SK-N-MC (cell line): Measurements from ENCODE around the gene U2AF1.
"Not testable (repeated sequence)": the region's sequence is repeated elsewhere in the genome, so short reads cannot be mapped to it uniquely, and the experiment has no call there.

Experiments
- DNase-seq: peaks from one replicate; pipeline ENCODE4 v3.0.0-alpha.2; 2011; ENCODE audit warnings: low read depth, low spot score
- H3K27ac ChIP-seq: fragments of 200-600 bp; sonication (generic); 2 replicates; pipeline ENCODE4 v1.5.1; 2016; ENCODE audit warnings: mixed run types
- H3K36me3 ChIP-seq: fragments of 200-600 bp; sonication (generic); 2 replicates; pipeline ENCODE4 v1.6.1; 2017; ENCODE audit warnings: antibody characterized with exemption, low read length, mixed read lengths; ENCODE audit not compliant: insufficient read depth
- H3K4me3 ChIP-seq: fragments of 200-600 bp; sonication (generic); 2 replicates; pipeline ENCODE4 v1.5.1; 2016
- H3K9ac ChIP-seq: fragments of 200-600 bp; sonication (generic); 2 replicates; pipeline ENCODE4 v1.8.0; 2017; ENCODE audit warnings: mixed run types, mixed read lengths; ENCODE audit not compliant: insufficient read length
- H3K9me3 ChIP-seq: fragments of 200-600 bp; sonication (generic); 2 replicates; pipeline ENCODE4 v1.6.1; 2017; ENCODE audit warnings: low read depth, mild to moderate bottlenecking, antibody characterized with exemption, low read length, moderate library complexity, mixed read lengths

Gene U2AF1

DNA sequence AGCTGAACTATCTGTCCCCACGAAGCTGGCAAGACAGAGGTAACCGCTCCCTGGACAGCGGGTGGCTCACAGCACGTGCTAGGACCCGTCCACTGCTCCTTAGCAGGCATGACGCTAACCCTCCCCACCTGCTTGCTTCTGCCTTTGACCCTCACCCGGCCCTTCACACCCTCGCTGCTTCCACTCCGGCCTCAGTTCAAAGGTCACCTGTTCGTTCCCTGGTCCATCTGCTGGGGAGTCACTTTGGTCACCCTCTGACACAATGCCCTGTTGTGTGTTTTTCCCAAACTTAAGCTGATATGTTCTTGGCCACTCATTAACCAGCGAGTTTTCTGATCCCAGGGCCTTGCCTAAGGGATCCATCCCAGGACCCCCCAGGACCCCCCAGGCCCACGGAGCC is 39.3 kb downstream of the U2AF1 start:
- not testable (repeated sequence) for H3K27ac ChIP-seq, H3K4me3 ChIP-seq, H3K9me3 ChIP-seq, H3K36me3 ChIP-seq, DNase-seq, H3K9ac ChIP-seq

DNA sequence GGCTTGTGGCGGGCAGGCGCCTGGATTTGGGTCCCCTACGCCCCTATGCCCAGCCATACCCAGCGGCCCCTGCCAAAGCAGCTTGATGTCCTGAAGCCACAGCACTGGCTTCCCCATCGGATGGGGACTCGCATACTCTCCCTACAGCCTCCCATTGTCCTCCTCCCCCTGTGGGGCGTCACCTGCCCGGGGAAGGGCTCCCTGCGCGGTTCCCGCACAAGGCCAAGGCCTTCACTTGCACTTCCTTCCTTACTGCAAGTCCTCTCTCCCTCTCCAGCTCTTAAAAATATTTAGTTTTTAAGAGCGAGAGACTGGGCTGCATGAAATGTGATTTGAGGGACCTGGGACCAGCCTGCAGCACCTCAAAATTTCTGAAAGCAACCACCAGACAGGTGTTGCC is 40.7 kb downstream of the U2AF1 start:
- not testable (repeated sequence) for H3K36me3 ChIP-seq, DNase-seq, H3K9ac ChIP-seq, H3K27ac ChIP-seq, H3K9me3 ChIP-seq, H3K4me3 ChIP-seq

DNA sequence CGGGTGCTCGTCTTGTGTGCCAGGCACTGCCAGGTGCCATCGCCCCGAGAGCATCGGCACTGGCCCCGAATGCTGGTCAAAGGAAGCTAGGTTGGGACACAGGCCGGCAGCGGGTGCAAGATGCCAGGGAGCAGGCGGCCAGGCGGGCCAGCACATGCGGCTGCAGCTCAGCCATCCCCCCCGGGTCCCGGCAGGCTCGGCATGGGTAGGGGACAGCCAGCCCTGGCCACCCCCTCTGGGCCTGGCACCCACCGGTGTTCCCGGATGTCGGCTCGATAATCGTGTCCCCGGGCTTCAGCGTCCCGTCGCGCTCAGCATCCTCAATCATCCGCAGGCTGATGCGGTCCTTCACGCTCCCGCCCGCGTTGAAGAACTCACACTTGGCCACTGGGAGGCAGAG is 41.4 kb downstream of the U2AF1 start:
- H3K27ac ChIP-seq, H3K36me3 ChIP-seq, DNase-seq, H3K4me3 ChIP-seq, H3K9me3 ChIP-seq, H3K9ac ChIP-seq: not testable (repeated sequence)

DNA sequence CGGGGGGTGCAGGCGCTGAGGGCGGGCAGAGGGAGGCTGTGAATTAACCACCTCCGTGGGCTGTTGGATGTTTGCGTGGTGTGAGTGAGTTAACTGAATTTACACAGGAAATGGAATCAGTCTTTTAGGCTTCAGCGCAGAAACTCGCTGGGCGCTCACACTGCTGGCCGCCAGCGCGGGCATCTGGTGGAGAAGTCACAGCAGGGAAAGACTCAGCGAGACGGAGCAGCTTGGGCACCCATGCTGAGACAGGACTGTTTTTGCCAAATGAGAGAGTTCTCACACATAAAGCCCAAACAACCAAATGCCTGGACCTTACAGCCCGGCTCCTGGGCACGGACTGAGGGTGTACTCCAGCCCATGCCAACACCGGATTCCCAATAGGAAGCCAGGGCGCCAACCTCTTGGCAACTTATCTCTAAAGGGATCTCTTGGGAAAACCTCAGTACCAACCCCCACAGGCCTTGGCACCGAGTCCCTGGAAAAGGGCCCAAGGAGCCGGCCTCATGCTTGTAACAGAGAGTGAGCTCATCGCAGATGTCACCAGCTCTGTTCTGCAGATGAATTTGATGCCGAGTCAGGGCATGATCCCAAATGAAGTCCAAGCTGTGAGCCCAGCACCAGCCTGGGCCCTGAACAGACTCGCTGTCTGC is 43.0 kb downstream of the U2AF1 start:
- DNase-seq, H3K4me3 ChIP-seq, H3K9ac ChIP-seq, H3K27ac ChIP-seq, H3K36me3 ChIP-seq, H3K9me3 ChIP-seq: not testable (repeated sequence)

DNA sequence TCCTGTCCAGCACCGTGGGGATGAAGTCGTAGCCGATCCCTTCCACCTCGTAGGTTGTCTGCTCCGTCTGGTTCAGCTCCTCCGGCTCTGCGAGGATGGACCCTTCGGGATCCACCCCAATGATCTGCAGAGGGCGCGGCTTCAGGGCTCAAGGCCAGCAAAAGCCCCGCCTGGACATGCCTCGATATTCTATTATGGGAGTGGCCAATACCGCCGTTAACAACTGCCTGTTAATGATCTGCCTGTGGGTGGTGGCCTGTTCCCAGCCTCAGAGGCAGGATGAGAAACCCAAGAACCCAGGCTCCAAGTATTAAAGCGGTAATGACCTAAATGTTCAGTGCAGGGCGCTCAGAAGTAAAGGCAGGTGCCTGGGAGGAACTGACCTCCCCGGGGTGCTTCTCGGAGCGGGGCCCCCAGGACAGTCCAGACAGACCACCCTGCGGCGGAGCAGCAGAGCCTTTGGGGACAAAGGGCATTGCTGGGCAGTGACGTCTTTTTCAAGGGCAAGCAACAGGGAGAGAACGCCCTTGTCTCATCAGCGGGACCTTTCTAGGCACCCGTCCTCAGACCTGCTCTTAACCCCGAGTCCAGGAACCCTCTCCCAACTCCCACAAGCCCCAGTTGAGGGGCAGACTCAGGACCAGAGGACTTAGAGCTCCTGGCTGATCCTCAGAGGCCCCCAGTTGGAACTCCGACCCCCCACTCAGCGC is 44.3 kb downstream of the U2AF1 start:
- not testable (repeated sequence) for H3K9me3 ChIP-seq, DNase-seq, H3K36me3 ChIP-seq, H3K27ac ChIP-seq, H3K4me3 ChIP-seq, H3K9ac ChIP-seq

DNA sequence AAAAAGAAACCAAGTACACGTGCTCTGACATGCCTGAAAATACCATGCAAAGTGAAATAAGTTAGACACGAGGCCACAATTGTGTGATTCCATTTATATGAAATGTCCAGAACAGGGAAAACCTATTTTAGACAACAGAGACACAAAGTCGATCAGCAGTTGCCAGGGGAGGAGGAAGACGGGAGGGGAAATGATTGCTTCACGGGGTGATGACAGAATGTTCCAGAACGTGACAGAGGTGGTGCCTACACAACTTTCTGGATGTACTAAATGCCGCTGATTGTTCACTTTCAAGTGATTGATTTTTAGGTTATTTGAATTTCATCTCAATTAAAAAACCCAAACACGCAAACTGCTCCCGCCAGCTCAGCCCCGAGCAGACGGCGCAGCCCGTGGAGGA is 54.3 kb downstream of the U2AF1 start:
- not testable (repeated sequence) for H3K4me3 ChIP-seq

DNA sequence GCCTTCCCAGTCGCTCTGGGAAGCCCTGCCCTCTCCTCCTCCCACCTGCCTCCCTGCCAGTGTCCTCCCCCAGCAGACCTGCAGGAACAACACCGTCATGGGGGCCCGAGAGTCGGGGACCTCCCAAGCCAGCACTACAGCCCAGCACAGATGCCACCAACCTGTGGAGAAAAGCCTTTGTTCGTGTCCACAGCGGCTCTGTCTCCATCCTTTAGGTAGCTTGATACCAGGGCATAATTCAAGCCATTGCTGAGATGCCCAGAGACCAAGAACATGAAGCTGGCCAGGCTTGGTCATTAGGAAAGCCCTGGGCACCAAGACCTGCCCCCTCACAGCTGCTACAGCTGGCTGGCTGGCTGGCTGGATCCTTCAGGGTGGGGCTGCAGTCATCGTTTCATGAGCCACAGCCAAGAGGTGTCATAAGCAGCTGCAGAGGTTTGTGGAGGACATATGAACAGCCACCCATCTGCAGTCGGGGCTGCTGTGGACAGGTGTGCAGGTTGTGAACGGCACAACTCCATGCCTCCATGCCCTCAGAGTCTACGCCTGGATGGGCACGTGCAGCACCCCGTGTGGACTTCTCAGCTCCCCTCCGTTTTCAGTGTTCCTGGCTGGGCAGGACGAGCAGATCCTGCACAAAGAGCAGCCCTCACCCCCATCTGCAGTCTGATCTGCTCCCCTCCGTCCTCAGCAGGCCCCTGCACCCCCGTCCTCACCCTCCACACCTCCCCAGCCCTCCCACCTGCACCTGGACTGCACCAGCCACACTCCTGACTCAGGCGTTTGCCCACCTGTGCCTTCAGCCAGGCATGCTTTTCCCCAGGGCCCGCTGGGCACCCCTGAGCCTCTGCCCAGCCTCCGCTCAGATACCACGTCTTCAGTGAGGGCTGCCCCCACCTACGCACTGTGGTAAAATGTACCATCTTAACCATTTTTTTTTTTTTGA is 61.2 kb downstream of the U2AF1 start:
- not testable (repeated sequence) for H3K4me3 ChIP-seq, H3K36me3 ChIP-seq, H3K9me3 ChIP-seq, DNase-seq, H3K27ac ChIP-seq, H3K9ac ChIP-seq

More for the DNA sequence above, 54.3 kb downstream of the U2AF1 start:
- not testable (repeated sequence) for H3K9ac ChIP-seq, H3K27ac ChIP-seq, H3K9me3 ChIP-seq, H3K36me3 ChIP-seq, DNase-seq

DNA sequence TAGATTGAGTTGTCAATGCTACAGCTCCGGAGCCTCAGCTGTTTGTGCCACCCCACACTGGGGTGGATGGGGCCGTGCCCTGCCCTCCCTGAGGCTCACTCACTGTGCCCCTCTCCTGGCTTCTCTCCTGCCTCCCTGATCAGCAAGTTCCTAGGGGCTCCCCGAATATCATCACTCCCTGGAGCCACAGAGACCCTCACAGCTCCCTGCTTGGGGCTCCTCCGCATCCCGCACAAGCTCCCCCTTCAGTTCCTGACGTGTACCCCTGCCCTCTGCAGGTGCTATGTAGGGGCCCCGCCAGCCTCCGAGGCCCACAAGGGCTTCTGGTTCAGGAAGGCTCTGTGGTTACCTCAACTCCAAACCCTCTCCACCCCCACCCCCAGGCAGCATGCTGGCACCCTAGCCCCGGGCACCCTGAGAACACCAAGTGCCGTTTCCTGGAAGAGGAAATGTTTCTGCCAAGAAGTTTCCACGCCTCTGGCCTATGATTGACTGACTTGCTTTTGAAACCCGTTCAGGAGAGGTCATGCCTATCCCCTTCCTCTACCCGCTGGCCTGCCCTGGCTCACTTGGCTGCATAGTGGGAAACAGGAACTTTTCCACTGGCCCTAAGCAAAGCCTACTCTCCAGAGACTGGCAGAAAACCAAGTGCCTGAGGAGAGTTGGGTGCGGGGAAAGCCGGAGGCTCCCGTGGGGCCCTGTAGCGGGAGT is 62.0 kb downstream of the U2AF1 start:
- DNase-seq, H3K4me3 ChIP-seq, H3K9me3 ChIP-seq, H3K27ac ChIP-seq, H3K9ac ChIP-seq, H3K36me3 ChIP-seq: not testable (repeated sequence)

DNA sequence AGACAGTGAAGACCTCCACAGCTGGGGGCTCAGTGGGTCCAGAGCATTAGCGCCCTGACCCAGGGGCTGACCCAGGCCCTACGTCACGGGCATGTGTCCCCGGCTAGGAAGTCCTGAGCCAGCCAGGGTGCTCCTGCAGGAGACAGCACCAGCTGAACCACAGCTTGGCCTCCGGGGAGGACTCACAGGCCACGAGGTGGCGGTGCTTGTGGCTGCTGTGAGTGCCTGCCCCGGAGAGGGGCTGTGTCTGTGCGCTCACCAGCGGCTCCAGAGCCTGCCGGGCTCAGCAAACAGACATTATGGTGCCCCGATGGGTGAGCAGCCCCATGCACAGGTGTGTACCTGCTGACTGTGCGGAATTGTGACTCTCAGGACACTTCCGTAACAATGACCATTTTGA is 62.8 kb downstream of the U2AF1 start:
- H3K9me3 ChIP-seq, H3K36me3 ChIP-seq, H3K9ac ChIP-seq, H3K4me3 ChIP-seq, DNase-seq, H3K27ac ChIP-seq: not testable (repeated sequence)

DNA sequence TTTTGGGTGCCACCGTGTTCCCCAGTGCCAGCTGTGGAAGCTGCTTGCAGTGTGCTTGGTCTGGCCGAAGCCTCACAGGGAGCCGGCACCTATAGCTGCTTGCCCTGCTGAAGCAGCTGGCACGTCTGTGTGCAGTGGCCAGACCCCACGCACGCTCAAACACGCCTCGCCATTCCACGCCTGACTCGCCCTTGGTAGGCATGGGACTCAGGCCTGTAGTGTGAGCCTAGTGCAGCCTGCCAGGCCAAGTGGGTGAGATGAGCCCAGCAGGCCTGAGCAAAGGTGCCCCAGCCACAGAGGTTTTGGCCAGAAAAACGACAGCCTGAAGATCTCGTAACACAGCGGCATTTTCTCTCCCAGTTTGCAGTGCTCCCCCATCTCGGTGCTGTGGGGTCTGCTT is 64.1 kb downstream of the U2AF1 start:
- not testable (repeated sequence) for DNase-seq, H3K27ac ChIP-seq, H3K9me3 ChIP-seq, H3K36me3 ChIP-seq, H3K4me3 ChIP-seq, H3K9ac ChIP-seq
